ENCODE results near the gene ABR. TPM values are rescaled to one million over a fixed set of nuclear protein-coding genes. Genes with fewer than 3 reads are reported as not detected.
"Not testable (repeated sequence)": the region's sequence is repeated elsewhere in the genome, so short reads cannot be mapped to it uniquely, and the experiment has no call there.

ABR gene
- total RNA-seq, 5 donors from 2014 or later (not counting 1 experiment from before 2014, with no cell fraction given) = 89.4 to 165 (median 125) TPM

GRCh38 chr17:1073963-1074625 lies 105.7 kb downstream of the ABR start:
- not testable (repeated sequence) for H3K27ac ChIP-seq (ENCODE audit: low read length); H3K4me1 ChIP-seq (ENCODE audit: control insufficient read depth in 1 of 2, extremely low read depth in 1 of 2, insufficient read depth in 2 of 2, low read length in 2 of 2)

GRCh38 chr17:1073241-1073962 lies 106.4 kb downstream of the ABR start:
- Mint-ChIP-seq H3K27me3 (no peaks in the 10 kb centered on the region), H3K4me3 (no peak overlapping the region), H3K9me3 (no peaks in the 10 kb centered on the region), H3K36me3 (peaks cover 29% of the 10 kb centered on the region), H3K4me1 (no peaks in the 10 kb centered on the region), H3K27ac (no peak overlapping the region)
- H3K4me1 ChIP-seq (ENCODE audit: control insufficient read depth in 1 of 2, extremely low read depth in 1 of 2, insufficient read depth in 2 of 2, low read length in 2 of 2) = no peaks in the 10 kb centered on the region
- H3K27ac ChIP-seq (ENCODE audit: low read length) = no peak overlapping the region
- H3K4me3 ChIP-seq (ENCODE audit: control insufficient read depth in 1 of 2, extremely low read depth in 1 of 2, low read length in 1 of 2) = no peak overlapping the region
- no peaks in the 10 kb centered on the region for H3K9me3 ChIP-seq
- DNase-seq = no peak
- ChIA-PET CTCF (no interaction called here), POLR2A (no interaction called here)
- ATAC-seq (replicated peaks in 1 of 4) = no peak
- H3K36me3 ChIP-seq (ENCODE audit: control insufficient read depth in 2 of 2, extremely low read depth in 1 of 2, insufficient read depth in 1 of 2, low read length in 1 of 2) = peaks cover 16 to 57% of the 10 kb centered on the region in 2 donors
- 96% methylated on average over 18 of the region's 25 CpGs for WGBS (ENCODE audit: insufficient coverage)
- peaks cover 0 to 3% of the 10 kb centered on the region in 2 experiments for H3K27me3 ChIP-seq (replicated peaks in 1 of 2; ENCODE audit: control insufficient read depth in 2 of 2, extremely low read depth in 1 of 2, insufficient read depth in 2 of 2, low read length in 1 of 2)

More at GRCh38 chr17:1073963-1074625, 105.7 kb downstream of the ABR start:
- H3K4me3 ChIP-seq (ENCODE audit: control insufficient read depth in 1 of 2, extremely low read depth in 1 of 2, low read length in 1 of 2); H3K9me3 Mint-ChIP-seq; CTCF ChIA-PET; H3K4me3 Mint-ChIP-seq; H3K9me3 ChIP-seq; H3K4me1 Mint-ChIP-seq; DNase-seq; POLR2A ChIA-PET; H3K27me3 ChIP-seq (replicated peaks in 1 of 2; ENCODE audit: control insufficient read depth in 2 of 2, extremely low read depth in 1 of 2, insufficient read depth in 2 of 2, low read length in 1 of 2); ATAC-seq (replicated peaks in 1 of 4); H3K27ac Mint-ChIP-seq; H3K27me3 Mint-ChIP-seq: not testable (repeated sequence)
- H3K36me3 ChIP-seq (ENCODE audit: control insufficient read depth in 2 of 2, extremely low read depth in 1 of 2, insufficient read depth in 1 of 2, low read length in 1 of 2) = peaks cover 11 to 52% of the 10 kb centered on the region in 2 donors
- WGBS (ENCODE audit: insufficient coverage) = 95% methylated on average over 10 of the region's 15 CpGs
- H3K36me3 Mint-ChIP-seq = peaks cover 24% of the 10 kb centered on the region

GRCh38 chr17:1072551-1072961 lies 107.2 kb downstream of the ABR start:
- Histone ChIP-seq H3K4me1 (ENCODE audit: control insufficient read depth in 1 of 2, extremely low read depth in 1 of 2, insufficient read depth in 2 of 2, low read length in 2 of 2) (no peaks in the 10 kb centered on the region), H3K36me3 (ENCODE audit: control insufficient read depth in 2 of 2, extremely low read depth in 1 of 2, insufficient read depth in 1 of 2, low read length in 1 of 2) (peaks cover 14 to 59% of the 10 kb centered on the region in 2 donors), H3K27me3 (replicated peaks in 1 of 2; ENCODE audit: control insufficient read depth in 2 of 2, extremely low read depth in 1 of 2, insufficient read depth in 2 of 2, low read length in 1 of 2) (peaks cover 0 to 3% of the 10 kb centered on the region in 2 experiments), H3K4me3 (ENCODE audit: control insufficient read depth in 1 of 2, extremely low read depth in 1 of 2, low read length in 1 of 2) (no peak overlapping the region), H3K9me3 (no peaks in the 10 kb centered on the region), H3K27ac (ENCODE audit: low read length) (no peak overlapping the region)
- Mint-ChIP-seq H3K27ac (no peak overlapping the region), H3K27me3 (no peaks in the 10 kb centered on the region), H3K4me3 (no peak overlapping the region), H3K4me1 (no peaks in the 10 kb centered on the region), H3K36me3 (peaks cover 31% of the 10 kb centered on the region), H3K9me3 (no peaks in the 10 kb centered on the region)
- DNase-seq (no peak), ATAC-seq (replicated peaks in 1 of 4) (no peak)
- CTCF ChIA-PET = no interaction called here
- POLR2A ChIA-PET = no interaction called here
- WGBS (ENCODE audit: insufficient coverage) = 95% methylated on average over 20 of the region's 20 CpGs

- no peak for ATAC-seq (replicated peaks in 1 of 4)
- no peaks in the 10 kb centered on the region for H3K4me1 ChIP-seq (ENCODE audit: control insufficient read depth in 1 of 2, extremely low read depth in 1 of 2, insufficient read depth in 2 of 2, low read length in 2 of 2)
- H3K36me3 Mint-ChIP-seq = peaks cover 42% of the 10 kb centered on the region
- peaks cover 0 to 3% of the 10 kb centered on the region in 2 experiments for H3K27me3 ChIP-seq (replicated peaks in 1 of 2; ENCODE audit: control insufficient read depth in 2 of 2, extremely low read depth in 1 of 2, insufficient read depth in 2 of 2, low read length in 1 of 2)
- no peaks in the 10 kb centered on the region for H3K9me3 ChIP-seq
- no peak overlapping the region for H3K27ac Mint-ChIP-seq
- H3K4me1 Mint-ChIP-seq = no peaks in the 10 kb centered on the region
- 96% methylated on average over 28 of the region's 29 CpGs for WGBS (ENCODE audit: insufficient coverage)
- no peak for DNase-seq
- no peak overlapping the region for H3K4me3 Mint-ChIP-seq
- H3K4me3 ChIP-seq (ENCODE audit: control insufficient read depth in 1 of 2, extremely low read depth in 1 of 2, low read length in 1 of 2) = no peak overlapping the region
- H3K36me3 ChIP-seq (ENCODE audit: control insufficient read depth in 2 of 2, extremely low read depth in 1 of 2, insufficient read depth in 1 of 2, low read length in 1 of 2) = peaks cover 22 to 66% of the 10 kb centered on the region in 2 donors
- no peaks in the 10 kb centered on the region for H3K27me3 Mint-ChIP-seq
- ChIA-PET POLR2A (no interaction called here), CTCF (no interaction called here)
- no peak overlapping the region for H3K27ac ChIP-seq (ENCODE audit: low read length)
- H3K9me3 Mint-ChIP-seq = peaks cover 0 to 4% (median 0%) of the 10 kb centered on the region in 3 donors
Observed at GRCh38 chr17:1071103-1071825, 108.5 kb downstream of the ABR start.

- Mint-ChIP-seq H3K27me3 (no peaks in the 10 kb centered on the region), H3K4me3 (no peak overlapping the region), H3K27ac (no peak overlapping the region), H3K9me3 (peaks cover 0 to 7% (median 0%) of the 10 kb centered on the region in 3 donors), H3K36me3 (peaks cover 51% of the 10 kb centered on the region), H3K4me1 (no peaks in the 10 kb centered on the region)
- ChIA-PET CTCF (no interaction called here), POLR2A (no interaction called here)
- Histone ChIP-seq H3K36me3 (ENCODE audit: control insufficient read depth in 2 of 2, extremely low read depth in 1 of 2, insufficient read depth in 1 of 2, low read length in 1 of 2) (peaks cover 26 to 74% of the 10 kb centered on the region in 2 donors), H3K4me3 (ENCODE audit: control insufficient read depth in 1 of 2, extremely low read depth in 1 of 2, low read length in 1 of 2) (no peak overlapping the region), H3K4me1 (ENCODE audit: control insufficient read depth in 1 of 2, extremely low read depth in 1 of 2, insufficient read depth in 2 of 2, low read length in 2 of 2) (no peaks in the 10 kb centered on the region), H3K9me3 (no peaks in the 10 kb centered on the region), H3K27ac (ENCODE audit: low read length) (no peak overlapping the region), H3K27me3 (replicated peaks in 1 of 2; ENCODE audit: control insufficient read depth in 2 of 2, extremely low read depth in 1 of 2, insufficient read depth in 2 of 2, low read length in 1 of 2) (peaks cover 0 to 3% of the 10 kb centered on the region in 2 experiments)
- no peak for ATAC-seq (replicated peaks in 1 of 4)
- 94% methylated on average over 18 of the region's 21 CpGs for WGBS (ENCODE audit: insufficient coverage)
- no peak for DNase-seq
Observed at GRCh38 chr17:1070411-1070810, 109.4 kb downstream of the ABR start.

- no peak overlapping the region for H3K4me3 ChIP-seq (ENCODE audit: control insufficient read depth in 1 of 2, extremely low read depth in 1 of 2, low read length in 1 of 2)
- H3K27me3 ChIP-seq (replicated peaks in 1 of 2; ENCODE audit: control insufficient read depth in 2 of 2, extremely low read depth in 1 of 2, insufficient read depth in 2 of 2, low read length in 1 of 2) = peaks cover 0 to 3% of the 10 kb centered on the region in 2 experiments
- WGBS (ENCODE audit: insufficient coverage) = 94% methylated on average over 12 of the region's 21 CpGs
- H3K4me1 ChIP-seq (ENCODE audit: control insufficient read depth in 1 of 2, extremely low read depth in 1 of 2, insufficient read depth in 2 of 2, low read length in 2 of 2) = no peaks in the 10 kb centered on the region
- no peak overlapping the region for H3K4me3 Mint-ChIP-seq
- H3K27ac ChIP-seq (ENCODE audit: low read length) = no peak overlapping the region
- DNase-seq = no peak
- H3K9me3 Mint-ChIP-seq = peaks cover 0 to 7% (median 0%) of the 10 kb centered on the region in 3 donors
- H3K27me3 Mint-ChIP-seq = no peaks in the 10 kb centered on the region
- ATAC-seq (replicated peaks in 1 of 4) = no peak
- H3K27ac Mint-ChIP-seq = no peak overlapping the region
- H3K36me3 ChIP-seq (ENCODE audit: control insufficient read depth in 2 of 2, extremely low read depth in 1 of 2, insufficient read depth in 1 of 2, low read length in 1 of 2) = peaks cover 26 to 69% of the 10 kb centered on the region in 2 donors
- H3K4me1 Mint-ChIP-seq = no peaks in the 10 kb centered on the region
- no peaks in the 10 kb centered on the region for H3K9me3 ChIP-seq
- ChIA-PET CTCF (no interaction called here), POLR2A (no interaction called here)
- H3K36me3 Mint-ChIP-seq = peaks cover 51% of the 10 kb centered on the region
Observed at GRCh38 chr17:1069847-1070246, 109.9 kb downstream of the ABR start.
